Activated CD4-positive, alpha-beta T cell treated with anti-CD3 and anti-CD28 coated beads, Interleukin-2, amount 10 ng/mL, durations not matched to agents 7 days and 5 days (primary cell): Measurements from ENCODE around the gene NLRC4. TPM values are rescaled to one million over a fixed set of nuclear protein-coding genes. Genes with fewer than 3 reads are reported as not detected.
A peak's percentile ranks its signal among the peaks of the same experiment; 100 is the strongest.
"Not testable (repeated sequence)": the region's sequence is repeated elsewhere in the genome, so short reads cannot be mapped to it uniquely, and the experiment has no call there.

Source experiments
- CTCF ChIA-PET: fragments of 350-600 bp; sonication (Branson Sonifier 250); formaldehyde crosslinking; loops from one replicate; lab custom pipeline; 2021; ENCODE audit warnings: antibody characterized with exemption; lab: Charles Lee
- POLR2A ChIA-PET: fragments of 350-600 bp; sonication (Branson Sonifier 250); formaldehyde crosslinking; loops from one replicate; lab custom pipeline; 2021; ENCODE audit warnings: antibody characterized with exemption; lab: Charles Lee
- DNase-seq: peaks from one replicate; pipeline ENCODE4 v3.0.0-alpha.2; 2020
- H3K27ac Mint-ChIP-seq: one replicate; pipeline ENCODE4 v1.8.0; 2021; ENCODE audit warnings: mild to moderate bottlenecking, moderate library complexity, mixed read lengths
- H3K27me3 Mint-ChIP-seq: one replicate; pipeline ENCODE4 v1.8.0; 2021; ENCODE audit warnings: mixed read lengths
- H3K36me3 Mint-ChIP-seq: one replicate; pipeline ENCODE4 v1.8.0; 2021; ENCODE audit warnings: low read depth, mixed read lengths
- H3K4me1 Mint-ChIP-seq: one replicate; pipeline ENCODE4 v1.8.0; 2021; ENCODE audit warnings: mixed read lengths
- H3K4me3 Mint-ChIP-seq: one replicate; pipeline ENCODE4 v1.8.0; 2021; ENCODE audit warnings: mild to moderate bottlenecking, moderate library complexity, mixed read lengths
- H3K9me3 Mint-ChIP-seq: one replicate; pipeline ENCODE4 v1.8.0; 2021; ENCODE audit warnings: mixed read lengths
- total RNA-seq, 2 experiments: library from RNA; stranded (reverse); gene quantifications; one replicate each; pipeline ENCODE4 v1.2.3, GENCODE V29; 2021

NLRC4 gene
- total RNA-seq, 2 experiments from 2014 or later, result not detected

DNA sequence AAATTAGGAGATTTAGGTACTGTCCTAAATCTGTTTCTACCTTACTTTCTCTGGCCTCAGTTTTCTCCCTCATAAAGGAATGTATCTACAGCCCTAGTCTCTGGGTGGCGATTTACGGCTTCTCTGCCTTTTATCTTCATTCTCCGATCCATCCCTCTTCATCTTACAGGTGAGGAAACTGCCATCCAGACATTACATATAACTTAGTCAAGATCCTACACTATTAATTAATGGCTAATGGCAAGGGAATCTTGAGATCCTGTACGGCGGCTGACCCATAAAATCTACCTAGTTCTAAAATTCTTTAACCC is 12.6 kb upstream of the NLRC4 start:
- no peak for DNase-seq
- H3K9me3 Mint-ChIP-seq, result no peaks in the 10 kb centered on the region
- H3K4me3 Mint-ChIP-seq, result peak overlapping the region; percentile 93
- H3K4me1 Mint-ChIP-seq, result peaks cover 29% of the 10 kb centered on the region
- peaks cover 10% of the 10 kb centered on the region for H3K36me3 Mint-ChIP-seq
- CTCF ChIA-PET, result interaction anchor here (0.5 to 1.0 kb wide), 2 partner anchors 41 to 114 kb away, joined by 3 read pairs; no protein-coding TSS in a partner anchor
- H3K27me3 Mint-ChIP-seq, result peaks cover 3% of the 10 kb centered on the region
- peak overlapping the region; percentile 92 for H3K27ac Mint-ChIP-seq
- POLR2A ChIA-PET, result no interaction called here

DNA sequence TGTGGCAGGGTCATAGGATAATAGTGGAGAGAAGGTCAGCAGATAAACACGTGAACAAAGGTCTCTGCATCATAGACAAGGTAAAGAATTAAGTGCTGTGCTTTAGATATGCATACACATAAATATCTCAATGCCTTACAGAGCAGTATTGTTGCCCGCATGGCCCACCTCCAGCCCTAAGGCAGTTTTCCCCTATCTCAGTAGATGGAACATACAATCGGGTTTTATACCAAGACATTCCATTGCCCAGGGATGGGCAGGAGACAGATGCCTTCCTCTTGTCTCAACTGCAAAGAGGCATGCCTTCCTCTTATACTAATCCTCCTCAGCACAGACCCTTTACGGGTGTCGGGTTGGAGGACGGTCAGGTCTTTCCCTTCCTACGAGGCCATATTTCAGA is 11.1 kb upstream of the NLRC4 start:
- H3K4me3 Mint-ChIP-seq, POLR2A ChIA-PET, H3K27ac Mint-ChIP-seq, H3K9me3 Mint-ChIP-seq, DNase-seq, CTCF ChIA-PET, H3K36me3 Mint-ChIP-seq, H3K27me3 Mint-ChIP-seq: not testable (repeated sequence)
- peaks cover 23% of the 10 kb centered on the region for H3K4me1 Mint-ChIP-seq

- ChIA-PET POLR2A (no interaction called here), CTCF (interaction anchor here (1.6 kb wide), 1 partner anchor 16 kb away, joined by 3 read pairs; no protein-coding TSS in a partner anchor)
- no peak overlapping the region for H3K27ac Mint-ChIP-seq
Observed at GRCh38 chr2:32274289-32274688, 9.6 kb upstream of the NLRC4 start.

DNA sequence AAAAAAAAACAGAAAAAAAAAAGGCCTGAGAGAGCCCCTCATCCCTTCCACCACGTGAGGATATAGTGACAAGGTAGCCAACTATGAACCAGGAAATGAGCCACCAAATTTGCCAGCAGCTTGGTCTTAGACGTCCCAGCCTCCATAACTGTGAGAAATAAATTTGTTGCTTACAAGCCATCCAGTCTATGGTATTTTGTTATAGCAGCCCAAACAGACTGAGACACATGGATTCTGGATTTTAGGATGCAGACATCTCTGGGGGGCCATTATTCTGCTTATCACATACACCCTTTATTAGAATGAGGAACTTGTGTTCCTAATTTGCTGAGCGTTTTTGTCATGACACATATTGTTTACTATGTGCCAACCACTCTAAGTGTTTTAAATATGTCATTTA is 7.6 kb upstream of the NLRC4 start:
- Mint-ChIP-seq H3K27me3 (peaks cover 3% of the 10 kb centered on the region), H3K4me1 (peaks cover 9% of the 10 kb centered on the region), H3K27ac (no peak overlapping the region), H3K4me3 (no peak overlapping the region), H3K36me3 (no peaks in the 10 kb centered on the region), H3K9me3 (no peaks in the 10 kb centered on the region)
- no peak for DNase-seq
- CTCF ChIA-PET, result interaction anchor here (0.6 kb wide), 1 partner anchor 377 kb away, joined by 4 read pairs; no protein-coding TSS in a partner anchor
- POLR2A ChIA-PET, result no interaction called here

More at GRCh38 chr2:32274289-32274688, 9.6 kb upstream of the NLRC4 start:
- H3K4me3 Mint-ChIP-seq, result no peak overlapping the region
- no peaks in the 10 kb centered on the region for H3K36me3 Mint-ChIP-seq
- H3K4me1 Mint-ChIP-seq, result peaks cover 21% of the 10 kb centered on the region
- peaks cover 3% of the 10 kb centered on the region for H3K27me3 Mint-ChIP-seq
- no peak for DNase-seq
- no peaks in the 10 kb centered on the region for H3K9me3 Mint-ChIP-seq

GRCh38 chr2:32271063-32271462 is 6.4 kb upstream of the NLRC4 start:
- no peak for DNase-seq
- Mint-ChIP-seq H3K27me3 (peaks cover 3% of the 10 kb centered on the region), H3K27ac (no peak overlapping the region), H3K9me3 (no peaks in the 10 kb centered on the region), H3K36me3 (no peaks in the 10 kb centered on the region), H3K4me1 (no peaks in the 10 kb centered on the region), H3K4me3 (no peak overlapping the region)
- CTCF ChIA-PET, result no interaction called here
- POLR2A ChIA-PET, result no interaction called here

DNA sequence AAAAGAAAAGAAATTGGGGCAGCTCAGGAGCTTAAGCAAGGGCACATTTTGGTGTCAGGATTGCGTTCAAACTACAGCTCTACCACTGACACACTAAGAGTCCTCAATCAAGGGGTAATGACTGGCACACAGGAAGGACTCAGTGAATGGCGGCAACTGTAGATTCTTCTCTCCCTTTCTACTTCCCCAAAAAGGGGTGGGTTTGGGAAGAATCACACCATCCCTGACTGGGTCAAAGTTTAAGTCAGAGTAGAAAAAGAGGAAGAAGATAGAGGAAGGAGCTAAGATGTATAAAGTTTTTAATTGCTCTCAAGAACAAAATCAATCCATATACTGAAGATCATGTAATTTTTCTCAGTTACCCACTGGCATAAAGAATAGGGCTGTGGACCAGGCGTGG is 2.6 kb downstream of the NLRC4 start:
- no peaks in the 10 kb centered on the region for H3K27me3 Mint-ChIP-seq
- peaks cover 8% of the 10 kb centered on the region for H3K4me1 Mint-ChIP-seq
- ChIA-PET POLR2A (no interaction called here), CTCF (no interaction called here)
- H3K4me3 Mint-ChIP-seq, result no peak overlapping the region
- H3K9me3 Mint-ChIP-seq, result no peaks in the 10 kb centered on the region
- H3K27ac Mint-ChIP-seq, result no peak overlapping the region
- H3K36me3 Mint-ChIP-seq, result no peaks in the 10 kb centered on the region
- DNase-seq, result no peak

GRCh38 chr2:32260376-32260775 is 4.3 kb downstream of the NLRC4 start:
- peaks cover 8% of the 10 kb centered on the region for H3K4me1 Mint-ChIP-seq
- POLR2A ChIA-PET, result no interaction called here
- CTCF ChIA-PET, result interaction anchor here (0.9 kb wide), 1 partner anchor 18 kb away, joined by 6 read pairs; no protein-coding TSS in a partner anchor

GRCh38 chr2:32258242-32258641 is 6.4 kb downstream of the NLRC4 start:
- DNase-seq, result no peak
- Mint-ChIP-seq H3K4me1 (peaks cover 2% of the 10 kb centered on the region), H3K9me3 (no peaks in the 10 kb centered on the region), H3K36me3 (no peaks in the 10 kb centered on the region), H3K27ac (no peak overlapping the region), H3K27me3 (no peaks in the 10 kb centered on the region), H3K4me3 (no peak overlapping the region)
- CTCF ChIA-PET, result interaction anchor here (0.6 kb wide), 1 partner anchor 23 kb away, joined by 3 read pairs; no protein-coding TSS in a partner anchor
- POLR2A ChIA-PET, result no interaction called here

More at GRCh38 chr2:32260376-32260775, 4.3 kb downstream of the NLRC4 start:
- H3K9me3 Mint-ChIP-seq, result no peaks in the 10 kb centered on the region
- H3K36me3 Mint-ChIP-seq, result no peaks in the 10 kb centered on the region
- H3K4me3 Mint-ChIP-seq, result no peak overlapping the region
- H3K27me3 Mint-ChIP-seq, result no peaks in the 10 kb centered on the region
- no peak for DNase-seq
- no peak overlapping the region for H3K27ac Mint-ChIP-seq

GRCh38 chr2:32250290-32250689 is 14.4 kb downstream of the NLRC4 start:
- ChIA-PET CTCF (interaction anchor here (0.7 kb wide), 1 partner anchor 154 kb away, joined by 3 read pairs; no protein-coding TSS in a partner anchor), POLR2A (no interaction called here)
- no peak overlapping the region for H3K4me3 Mint-ChIP-seq
- no peaks in the 10 kb centered on the region for H3K36me3 Mint-ChIP-seq
- H3K27me3 Mint-ChIP-seq, result no peaks in the 10 kb centered on the region
- no peak overlapping the region for H3K27ac Mint-ChIP-seq
- no peaks in the 10 kb centered on the region for H3K9me3 Mint-ChIP-seq
- no peak for DNase-seq
- no peaks in the 10 kb centered on the region for H3K4me1 Mint-ChIP-seq

DNA sequence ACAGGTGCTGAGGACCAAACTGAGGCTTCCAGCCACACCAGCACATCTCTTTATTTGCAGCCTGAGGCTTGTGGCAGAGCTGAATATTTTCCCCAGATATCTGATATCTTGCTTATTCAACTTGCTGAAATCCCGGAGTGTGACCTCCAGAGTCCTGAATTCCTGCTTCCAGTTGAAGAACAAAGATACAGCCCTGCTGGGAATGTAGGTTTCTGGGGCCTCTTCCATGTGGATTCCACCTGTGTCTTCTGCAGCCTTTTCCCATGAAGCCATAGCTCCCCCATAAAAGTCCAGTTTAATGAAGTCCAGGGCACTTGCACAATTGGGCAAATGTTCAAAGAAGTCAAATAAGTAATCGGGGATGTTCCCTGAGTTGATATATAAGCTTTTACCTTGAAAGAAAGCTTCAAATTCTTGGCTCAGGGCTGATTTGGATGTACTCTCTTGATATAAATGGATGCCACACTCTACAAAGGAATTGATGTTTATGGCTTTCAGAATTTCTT is 14.9 kb downstream of the NLRC4 start:
- POLR2A ChIA-PET, result no interaction called here
- no peak for DNase-seq
- no peaks in the 10 kb centered on the region for H3K9me3 Mint-ChIP-seq
- H3K4me3 Mint-ChIP-seq, result no peak overlapping the region
- CTCF ChIA-PET, result interaction anchor here (0.5 to 0.7 kb wide), 2 partner anchors 154 to 325 kb away, joined by 3 to 5 read pairs; no protein-coding TSS in a partner anchor
- H3K4me1 Mint-ChIP-seq, result no peaks in the 10 kb centered on the region
- no peaks in the 10 kb centered on the region for H3K27me3 Mint-ChIP-seq
- H3K36me3 Mint-ChIP-seq, result no peaks in the 10 kb centered on the region
- no peak overlapping the region for H3K27ac Mint-ChIP-seq

GRCh38 chr2:32248299-32248698 is 16.4 kb downstream of the NLRC4 start:
- no peaks in the 10 kb centered on the region for H3K27me3 Mint-ChIP-seq
- H3K9me3 Mint-ChIP-seq, result no peaks in the 10 kb centered on the region
- POLR2A ChIA-PET, result no interaction called here
- H3K36me3 Mint-ChIP-seq, result no peaks in the 10 kb centered on the region
- CTCF ChIA-PET, result no interaction called here
- H3K4me3 Mint-ChIP-seq, result no peak overlapping the region
- H3K27ac Mint-ChIP-seq, result no peak overlapping the region
- no peak for DNase-seq
- H3K4me1 Mint-ChIP-seq, result no peaks in the 10 kb centered on the region

- no peak overlapping the region for H3K27ac Mint-ChIP-seq
- ChIA-PET POLR2A (no interaction called here), CTCF (no interaction called here)
- no peak overlapping the region for H3K4me3 Mint-ChIP-seq
- no peaks in the 10 kb centered on the region for H3K36me3 Mint-ChIP-seq
- DNase-seq, result no peak
- no peaks in the 10 kb centered on the region for H3K27me3 Mint-ChIP-seq
- H3K9me3 Mint-ChIP-seq, result no peaks in the 10 kb centered on the region
- H3K4me1 Mint-ChIP-seq, result no peaks in the 10 kb centered on the region
Observed at GRCh38 chr2:32246911-32247310, 17.8 kb downstream of the NLRC4 start.

- DNase-seq, result no peak
- Mint-ChIP-seq H3K4me1 (no peaks in the 10 kb centered on the region), H3K27me3 (no peaks in the 10 kb centered on the region), H3K9me3 (no peaks in the 10 kb centered on the region), H3K36me3 (no peaks in the 10 kb centered on the region), H3K27ac (no peak overlapping the region), H3K4me3 (no peak overlapping the region)
- ChIA-PET POLR2A (no interaction called here), CTCF (interaction anchor here (1.0 kb wide), 1 partner anchor 18 kb away, joined by 6 read pairs; no protein-coding TSS in a partner anchor)
Observed at GRCh38 chr2:32242331-32242730, 22.4 kb downstream of the NLRC4 start.

GRCh38 chr2:32237996-32238395 is 26.7 kb downstream of the NLRC4 start:
- H3K4me3 Mint-ChIP-seq, result no peak overlapping the region
- H3K36me3 Mint-ChIP-seq, result no peaks in the 10 kb centered on the region
- no peaks in the 10 kb centered on the region for H3K4me1 Mint-ChIP-seq
- ChIA-PET CTCF (no interaction called here), POLR2A (no interaction called here)
- H3K27me3 Mint-ChIP-seq, result no peaks in the 10 kb centered on the region
- H3K27ac Mint-ChIP-seq, result no peak overlapping the region
- no peak for DNase-seq
- H3K9me3 Mint-ChIP-seq, result no peaks in the 10 kb centered on the region
